ENCODE results near the gene RASGRP1.

- TF ChIP-seq EZH2 (IDR thresholded peaks at IDR 0.05; ENCODE audit: low read length, missing control alignments) = no peak
- no peak for TF ChIP-seq CTCF (conservative IDR thresholded peaks at IDR 0.05 in 1 of 2, IDR thresholded peaks at IDR 0.05 in 1 of 2; ENCODE audit: low read depth in 1 of 2, low read length in 2 of 2)
Measured at GRCh38 chr15:38554354-38554753, 10.3 kb downstream of the RASGRP1 start.

Data from fibroblast of lung (primary cell).